ENCODE measurements around the gene RFX2. TPM values are rescaled to one million over a fixed set of nuclear protein-coding genes. Genes with fewer than 3 reads are reported as not detected.

RFX2 gene
- total RNA-seq: 10 to 100 TPM in 1 of 2 donors, 1 to 10 TPM in 1; 6.6 to 11.0 TPM
- 20.7 TPM for polyA plus RNA-seq (2013, experiment 1 of 2)
- polyA plus RNA-seq (2013, experiment 2 of 2): 17.6 TPM
- long read RNA-seq, experiment 1: 0 reads
- long read RNA-seq, experiment 2, transcript RFX2-201 (18 exons, 3,993 nt): major isoform, 5 of 10 reads
- long read RNA-seq, experiment 2, partial matches to known transcripts: 0 of 10 reads
- long read RNA-seq, experiment 2, other reads (novel, unspliced or antisense): 5 of 10 reads
- long read RNA-seq, experiment 3, partial matches to known transcripts: 15 of 39 reads
- long read RNA-seq, experiment 3, other reads (novel, unspliced or antisense): 17 of 39 reads
- long read RNA-seq, experiment 4, partial matches to known transcripts: 0 of 6 reads
- long read RNA-seq, experiment 4, other reads (novel, unspliced or antisense): 4 of 6 reads

DNA sequence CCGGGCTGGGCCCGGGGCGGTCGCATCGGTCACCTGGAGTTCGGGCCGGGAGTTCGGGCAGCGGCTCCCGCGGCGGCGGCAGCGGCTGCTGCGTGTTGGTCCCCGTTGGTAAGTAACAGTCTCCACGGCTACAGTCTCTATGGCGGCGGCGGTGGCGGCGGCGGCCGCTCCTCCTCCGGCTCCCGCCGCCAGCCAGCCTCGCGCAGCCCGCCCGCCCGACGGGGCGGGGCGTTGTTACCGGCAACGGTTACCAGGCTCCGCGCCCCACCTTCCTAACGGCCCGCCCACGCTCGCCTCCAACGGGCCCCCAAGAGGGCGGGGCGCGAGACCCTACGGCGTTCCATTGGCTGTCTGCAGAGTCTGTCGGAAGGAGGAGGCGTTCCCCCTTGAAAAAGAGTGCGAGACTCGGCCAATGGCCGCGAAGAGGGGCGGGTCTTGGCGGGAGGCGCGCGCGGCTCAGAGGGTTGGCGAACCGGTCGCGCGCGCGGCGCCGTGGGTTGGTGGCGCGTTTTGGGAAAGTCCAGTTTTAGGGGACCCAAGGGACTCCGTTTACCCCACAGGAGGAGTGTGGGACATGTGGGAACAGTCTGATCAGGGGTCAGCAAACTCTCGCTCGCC is at the start of gene RFX2:
RFX2 (minus strand) TSS at position 141 of the 618 bp plus-strand sequence. CDS start 63,004 bp downstream, outside the sequence.
- H3K9me3 ChIP-seq (ENCODE audit: control insufficient read depth, low read length): no peaks in the 10 kb centered on the region
- Mint-ChIP-seq H3K36me3 (ENCODE audit: low read depth) (no peaks in the 10 kb centered on the region), H3K27ac (peak within 1 kb of the TSS; percentile 83), H3K4me3 (peak within 1 kb of the TSS; percentile 72), H3K27me3 (ENCODE audit: insufficient read depth) (peaks cover 32% of the 10 kb centered on the region), H3K4me1 (peaks cover 12% of the 10 kb centered on the region), H3K9me3 (no peaks in the 10 kb centered on the region)
- H3K27ac ChIP-seq (ENCODE audit: low read depth, low read length): no peak within 1 kb of the TSS
- TF ChIP-seq, protein P1, sequence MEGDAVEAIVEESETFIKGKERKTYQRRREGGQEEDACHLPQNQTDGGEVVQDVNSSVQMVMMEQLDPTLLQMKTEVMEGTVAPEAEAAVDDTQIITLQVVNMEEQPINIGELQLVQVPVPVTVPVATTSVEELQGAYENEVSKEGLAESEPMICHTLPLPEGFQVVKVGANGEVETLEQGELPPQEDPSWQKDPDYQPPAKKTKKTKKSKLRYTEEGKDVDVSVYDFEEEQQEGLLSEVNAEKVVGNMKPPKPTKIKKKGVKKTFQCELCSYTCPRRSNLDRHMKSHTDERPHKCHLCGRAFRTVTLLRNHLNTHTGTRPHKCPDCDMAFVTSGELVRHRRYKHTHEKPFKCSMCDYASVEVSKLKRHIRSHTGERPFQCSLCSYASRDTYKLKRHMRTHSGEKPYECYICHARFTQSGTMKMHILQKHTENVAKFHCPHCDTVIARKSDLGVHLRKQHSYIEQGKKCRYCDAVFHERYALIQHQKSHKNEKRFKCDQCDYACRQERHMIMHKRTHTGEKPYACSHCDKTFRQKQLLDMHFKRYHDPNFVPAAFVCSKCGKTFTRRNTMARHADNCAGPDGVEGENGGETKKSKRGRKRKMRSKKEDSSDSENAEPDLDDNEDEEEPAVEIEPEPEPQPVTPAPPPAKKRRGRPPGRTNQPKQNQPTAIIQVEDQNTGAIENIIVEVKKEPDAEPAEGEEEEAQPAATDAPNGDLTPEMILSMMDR (conservative IDR thresholded peaks at IDR 0.05): no peak
- peak within 1 kb of the TSS; percentile 34 for H3K9ac ChIP-seq (ENCODE audit: extremely low read depth, low read length, poor library complexity, severe bottlenecking)
- H3K4me1 ChIP-seq (ENCODE audit: control insufficient read depth, insufficient read depth, low read length): no peaks in the 10 kb centered on the region
- no peaks in the 10 kb centered on the region for H3K36me3 ChIP-seq (ENCODE audit: control insufficient read depth, insufficient read depth, low read length)
- peak within 1 kb of the TSS; percentile 77 for H3K4me3 ChIP-seq (ENCODE audit: low read length)
- WGBS, 2 experiments (ENCODE audit: insufficient coverage in 1 of 2, insufficient read length in 1 of 2): 0% methylated on average over 25 to 73 of the region's 75 CpGs
- peak; percentile 99 for DNase-seq
- H3K27me3 ChIP-seq (ENCODE audit: control insufficient read depth, insufficient read depth, low read length, poor library complexity, severe bottlenecking): peaks cover 25% of the 10 kb centered on the region

DNA sequence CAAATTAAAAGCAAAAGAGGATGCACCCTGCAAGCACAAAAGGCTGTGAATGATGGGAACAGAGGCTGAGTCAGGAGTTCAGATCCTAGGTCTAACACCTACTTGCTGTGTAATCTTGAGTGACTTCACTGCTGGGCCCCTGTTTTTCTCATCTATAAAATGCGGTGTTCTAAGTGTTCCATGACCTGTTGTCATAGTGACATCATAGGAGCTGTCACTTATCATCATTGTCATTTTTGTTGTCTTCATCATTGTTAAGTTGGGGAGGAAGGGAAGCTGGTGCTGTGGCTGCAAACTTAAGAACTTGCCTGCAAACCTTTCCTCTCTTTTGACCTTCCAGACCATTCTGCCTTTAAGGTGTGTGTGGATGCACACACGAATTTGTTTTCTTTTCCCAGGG is 45.7 kb upstream of the RFX2 start:
- Mint-ChIP-seq H3K27ac (no peak overlapping the region), H3K27me3 (ENCODE audit: insufficient read depth) (peaks cover 2% of the 10 kb centered on the region), H3K36me3 (ENCODE audit: low read depth) (no peaks in the 10 kb centered on the region), H3K4me1 (no peaks in the 10 kb centered on the region), H3K9me3 (peaks cover 45% of the 10 kb centered on the region), H3K4me3 (no peak overlapping the region)
- Histone ChIP-seq H3K9me3 (ENCODE audit: control insufficient read depth, low read length) (peaks cover 6% of the 10 kb centered on the region), H3K27ac (ENCODE audit: low read depth, low read length) (no peak overlapping the region), H3K36me3 (ENCODE audit: control insufficient read depth, insufficient read depth, low read length) (no peaks in the 10 kb centered on the region), H3K4me1 (ENCODE audit: control insufficient read depth, insufficient read depth, low read length) (no peaks in the 10 kb centered on the region), H3K9ac (ENCODE audit: extremely low read depth, low read length, poor library complexity, severe bottlenecking) (no peak overlapping the region), H3K27me3 (ENCODE audit: control insufficient read depth, insufficient read depth, low read length, poor library complexity, severe bottlenecking) (no peaks in the 10 kb centered on the region), H3K4me3 (ENCODE audit: low read length) (no peak overlapping the region)
- 57 to 90% methylated on average over 1 to 2 of the region's 2 CpGs for WGBS, 2 experiments (ENCODE audit: insufficient coverage in 1 of 2, insufficient read length in 1 of 2)
- TF ChIP-seq, protein P1 (conservative IDR thresholded peaks at IDR 0.05): no peak
- DNase-seq: no peak

DNA sequence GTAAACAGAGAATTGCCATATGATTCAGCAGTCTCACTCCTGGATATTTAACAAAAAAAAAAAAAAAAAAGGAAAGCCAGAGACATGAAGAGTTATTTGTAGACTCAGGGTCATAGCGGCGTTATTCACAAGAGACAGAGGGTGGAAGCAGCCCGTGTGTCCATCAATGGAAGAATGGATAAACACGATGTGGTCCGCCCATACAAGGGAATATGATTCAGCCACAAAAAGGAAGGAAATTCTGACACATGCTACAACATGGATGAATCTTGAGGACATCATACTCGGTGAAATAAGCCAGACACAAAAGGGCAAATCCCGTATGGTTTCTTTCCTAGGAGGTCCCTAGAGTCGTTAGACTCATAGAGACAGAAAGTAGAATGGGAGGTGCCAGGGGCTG is 40.0 kb upstream of the RFX2 start:
- TF ChIP-seq, protein P1 (conservative IDR thresholded peaks at IDR 0.05): no peak
- WGBS, 2 experiments (ENCODE audit: insufficient coverage in 1 of 2, insufficient read length in 1 of 2): 86 to 88% methylated on average over 8 of the region's 8 CpGs
- Mint-ChIP-seq H3K27me3 (ENCODE audit: insufficient read depth) (peaks cover 9% of the 10 kb centered on the region), H3K9me3 (peaks cover 45% of the 10 kb centered on the region), H3K4me1 (no peaks in the 10 kb centered on the region), H3K36me3 (ENCODE audit: low read depth) (no peaks in the 10 kb centered on the region), H3K27ac (no peak overlapping the region), H3K4me3 (no peak overlapping the region)
- Histone ChIP-seq H3K9ac (ENCODE audit: extremely low read depth, low read length, poor library complexity, severe bottlenecking) (no peak overlapping the region), H3K4me3 (ENCODE audit: low read length) (no peak overlapping the region), H3K9me3 (ENCODE audit: control insufficient read depth, low read length) (no peaks in the 10 kb centered on the region), H3K27ac (ENCODE audit: low read depth, low read length) (no peak overlapping the region), H3K4me1 (ENCODE audit: control insufficient read depth, insufficient read depth, low read length) (no peaks in the 10 kb centered on the region), H3K36me3 (ENCODE audit: control insufficient read depth, insufficient read depth, low read length) (no peaks in the 10 kb centered on the region), H3K27me3 (ENCODE audit: control insufficient read depth, insufficient read depth, low read length, poor library complexity, severe bottlenecking) (no peaks in the 10 kb centered on the region)
- no peak for DNase-seq

Measured in endodermal cell (in vitro differentiated cells).